Activated CD8-positive, alpha-beta memory T cell treated with anti-CD3 and anti-CD28 coated beads for 36 hours (primary cell): ENCODE measurements around the gene GTF2A1L. TPM values are rescaled to one million over a fixed set of nuclear protein-coding genes. Genes with fewer than 3 reads are reported as not detected.
"Not testable (repeated sequence)": the region's sequence is repeated elsewhere in the genome, so short reads cannot be mapped to it uniquely, and the experiment has no call there.

Experiments
- CTCF ChIA-PET: fragments of 350-600 bp; sonication (Branson Sonifier 250); formaldehyde crosslinking; loops from one replicate; lab custom pipeline; 2021; ENCODE audit warnings: antibody characterized with exemption; lab: Charles Lee
- POLR2A ChIA-PET: fragments of 350-600 bp; sonication (Branson Sonifier 250); formaldehyde crosslinking; loops from one replicate; lab custom pipeline; 2021; ENCODE audit warnings: antibody characterized with exemption; lab: Charles Lee
- total RNA-seq, 2 experiments: library from RNA; stranded (reverse); gene quantifications; one replicate each; pipeline ENCODE4 v1.2.3, GENCODE V29; 2021

GTF2A1L gene
- not detected for total RNA-seq

DNA sequence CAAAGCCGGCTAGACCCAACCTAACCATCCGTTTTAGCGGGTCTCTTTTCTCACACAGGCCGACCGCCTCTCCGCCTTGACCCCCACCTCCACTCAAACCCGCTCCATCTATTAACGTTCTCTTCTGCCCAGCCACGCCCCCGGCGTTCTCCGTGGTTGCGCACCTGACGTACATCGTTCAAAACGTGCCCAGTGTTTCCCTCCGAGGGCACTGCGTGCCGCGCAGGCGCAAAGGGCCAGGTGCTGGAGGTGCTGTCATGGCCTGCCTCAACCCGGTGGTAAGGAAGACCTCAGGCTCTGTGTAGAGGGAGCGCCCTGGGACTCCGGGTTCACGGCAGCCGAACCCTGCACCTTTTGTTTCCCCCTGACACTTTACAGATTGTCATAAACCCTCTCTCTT is at the start of gene GTF2A1L:
Gene GTF2A1L (plus strand): TSS at position 239 of the 400 bp plus-strand sequence. CDS start 19 bp downstream, at position 258.
- CTCF ChIA-PET: no interaction called here
- POLR2A ChIA-PET: no interaction called here

DNA sequence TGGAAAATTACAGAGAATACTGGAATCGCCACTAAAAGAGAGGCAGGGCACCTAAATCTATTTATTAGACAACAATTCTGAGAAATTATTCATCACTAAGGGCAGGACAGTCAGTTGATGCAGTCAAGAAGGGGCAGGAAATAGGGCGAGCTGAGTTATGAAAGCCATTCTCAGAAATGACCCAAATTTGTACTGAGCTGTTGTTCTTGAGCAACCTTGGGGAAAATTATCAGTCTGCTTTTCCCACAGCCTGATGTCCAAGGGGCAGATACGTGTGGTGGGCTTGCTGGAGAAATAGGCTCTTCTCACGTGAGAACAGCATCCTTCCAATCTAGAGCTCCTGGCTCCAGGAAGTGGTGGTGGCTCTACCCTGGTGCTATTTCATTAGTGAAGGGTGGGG is 49.1 kb upstream of the GTF2A1L start:
- CTCF ChIA-PET: no interaction called here
- POLR2A ChIA-PET: no interaction called here

DNA sequence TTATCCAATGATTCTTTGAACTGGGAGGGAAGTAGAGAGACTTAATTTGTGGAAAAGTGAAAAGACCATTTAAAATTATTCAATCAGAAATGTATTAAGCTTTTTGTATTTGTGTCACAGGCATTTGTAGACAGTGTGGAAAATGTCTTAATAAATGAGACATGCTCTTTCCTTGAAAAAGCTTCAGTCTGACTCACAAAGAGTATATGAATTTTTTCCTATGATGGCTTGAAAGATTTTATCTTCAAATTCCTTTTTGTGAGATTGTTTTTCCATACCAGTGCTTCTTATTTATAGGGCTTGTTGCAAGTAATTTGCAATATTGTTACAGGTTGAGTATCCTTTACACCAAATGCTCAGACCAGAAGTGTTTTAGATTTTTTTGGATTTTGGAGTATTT is 48.2 kb upstream of the GTF2A1L start:
- ChIA-PET POLR2A (no interaction called here), CTCF (no interaction called here)

DNA sequence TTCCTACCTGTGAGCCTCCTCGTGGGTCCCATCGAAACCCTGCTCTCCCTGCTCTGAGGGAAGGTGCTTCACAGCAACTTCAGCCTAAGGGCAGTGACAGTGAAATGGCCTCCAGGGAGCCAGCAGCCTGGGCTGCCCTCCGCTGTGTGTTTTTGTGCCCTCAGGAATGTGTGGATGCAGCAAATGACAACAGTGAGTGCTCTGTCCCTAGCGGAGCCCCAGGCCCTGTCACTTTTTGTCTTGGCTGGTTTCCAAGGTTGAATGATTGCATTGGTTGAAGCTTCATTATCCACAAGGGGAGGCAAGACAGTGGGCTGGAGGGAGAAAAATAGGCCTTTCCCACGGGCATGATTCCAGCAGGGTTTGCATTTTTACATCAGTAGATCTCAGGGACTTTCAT is 44.8 kb upstream of the GTF2A1L start:
- ChIA-PET POLR2A (no interaction called here), CTCF (interaction anchor here (0.6 kb wide), 1 partner anchor 30 kb away, joined by 6 read pairs; no protein-coding TSS in a partner anchor)

GRCh38 chr2:48574353-48575287 is 43.0 kb upstream of the GTF2A1L start:
- ChIA-PET CTCF (no interaction called here), POLR2A (no interaction called here)

- ChIA-PET CTCF (no interaction called here), POLR2A (no interaction called here)
Observed at GRCh38 chr2:48578313-48578712, 39.3 kb upstream of the GTF2A1L start.

GRCh38 chr2:48583961-48584360 is 33.7 kb upstream of the GTF2A1L start:
- ChIA-PET CTCF (interaction anchor here (0.8 kb wide), 1 partner anchor 16 kb away, joined by 4 read pairs; no protein-coding TSS in a partner anchor), POLR2A (no interaction called here)

DNA sequence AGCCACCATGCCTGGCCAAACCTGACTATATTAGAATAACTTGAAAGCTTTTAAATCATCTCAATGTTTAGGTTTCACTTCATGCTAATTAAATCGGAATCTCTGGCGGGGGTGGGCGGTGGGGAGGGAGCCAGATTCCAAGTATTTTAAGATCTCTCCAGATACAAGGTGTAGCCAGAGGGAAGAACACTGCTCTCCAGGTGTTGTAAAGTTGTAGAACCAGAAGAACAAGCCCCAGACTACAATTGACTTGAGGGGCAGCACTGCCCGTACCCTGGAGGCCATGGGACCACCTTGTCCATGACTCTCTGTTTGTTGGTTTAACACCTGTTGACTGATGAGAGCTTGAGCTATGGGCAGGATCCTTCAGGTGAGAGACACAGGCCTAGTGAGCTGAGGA is 33.1 kb upstream of the GTF2A1L start:
- POLR2A ChIA-PET: no interaction called here
- CTCF ChIA-PET: no interaction called here

GRCh38 chr2:48586433-48586832 is 31.2 kb upstream of the GTF2A1L start:
- ChIA-PET POLR2A (no interaction called here), CTCF (no interaction called here)

DNA sequence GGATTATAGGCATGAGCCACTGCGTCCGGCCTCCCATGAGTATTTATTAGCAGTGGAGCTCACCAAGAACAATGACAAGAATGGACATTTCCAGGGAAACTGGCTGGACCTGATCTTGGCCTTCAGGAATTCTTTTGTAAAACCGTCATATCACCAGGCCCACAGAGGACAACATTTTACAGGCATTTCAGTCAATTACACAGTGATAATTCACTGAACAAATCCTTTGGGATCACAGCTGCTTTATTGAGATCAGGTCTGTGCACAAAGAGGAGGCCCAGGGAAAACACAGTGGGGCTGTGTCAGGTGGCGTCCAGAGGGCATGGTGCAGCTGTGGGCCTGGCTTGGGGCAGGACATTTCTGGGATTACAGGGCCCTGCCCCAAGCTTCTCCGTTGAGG is 30.1 kb upstream of the GTF2A1L start:
- POLR2A ChIA-PET: no interaction called here

DNA sequence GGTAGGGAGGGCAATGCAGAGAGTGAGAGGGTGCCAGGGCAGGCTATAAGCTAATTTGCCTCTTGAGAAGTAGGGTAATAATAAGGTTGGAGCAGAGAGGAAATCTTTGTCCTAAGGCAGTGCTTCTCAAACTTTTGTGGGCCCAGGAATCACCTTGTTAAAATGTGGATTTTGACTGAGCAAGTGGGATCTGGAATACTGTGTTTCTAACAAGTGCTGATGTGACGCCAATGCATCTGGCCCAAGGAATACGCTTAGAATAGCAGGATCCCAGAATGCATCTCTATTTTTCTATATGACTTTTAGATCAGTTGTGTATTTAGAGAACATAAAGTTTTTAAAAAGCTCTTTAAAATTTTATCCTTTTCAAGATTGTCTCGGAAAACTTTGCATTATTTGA is 29.7 kb upstream of the GTF2A1L start:
- POLR2A ChIA-PET: no interaction called here
- CTCF ChIA-PET: interaction anchor here (0.7 kb wide), 1 partner anchor 12 kb away, joined by 3 read pairs; no protein-coding TSS in a partner anchor

More for the DNA sequence above, 30.1 kb upstream of the GTF2A1L start:
- CTCF ChIA-PET: no interaction called here

GRCh38 chr2:48588745-48589144 is 28.9 kb upstream of the GTF2A1L start:
- CTCF ChIA-PET: interaction anchor here (0.7 kb wide), 1 partner anchor 12 kb away, joined by 3 read pairs; no protein-coding TSS in a partner anchor
- POLR2A ChIA-PET: interaction anchor here (0.5 kb wide), 1 partner anchor 65 kb away, joined by 12 read pairs; no protein-coding TSS in a partner anchor

- ChIA-PET CTCF (no interaction called here), POLR2A (interaction anchor here (0.5 kb wide), 1 partner anchor 65 kb away, joined by 12 read pairs; no protein-coding TSS in a partner anchor)
Observed at GRCh38 chr2:48589170-48589767, 28.4 kb upstream of the GTF2A1L start.

DNA sequence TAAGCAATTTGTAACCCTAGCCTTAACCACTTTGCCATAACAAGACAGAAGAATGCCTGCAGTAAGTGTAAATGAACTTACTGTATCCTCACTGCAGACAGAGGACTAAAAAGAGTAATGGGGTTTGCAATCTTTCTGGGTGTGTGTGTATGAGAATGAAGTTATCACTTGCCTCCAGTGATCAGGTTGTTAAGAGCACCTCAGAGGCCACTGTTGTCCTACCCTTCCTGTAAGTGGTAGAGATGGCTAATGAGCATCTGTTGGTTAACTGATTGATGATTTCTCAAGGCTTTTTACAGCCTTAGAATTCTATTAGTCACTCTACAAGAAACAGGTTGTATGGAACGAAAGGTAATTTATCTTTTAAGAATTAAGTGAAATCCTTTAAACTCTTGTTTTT is 27.6 kb upstream of the GTF2A1L start:
- CTCF ChIA-PET: no interaction called here
- POLR2A ChIA-PET: no interaction called here

- CTCF ChIA-PET: no interaction called here
- POLR2A ChIA-PET: no interaction called here
Observed at GRCh38 chr2:48592067-48592466, 25.6 kb upstream of the GTF2A1L start.

DNA sequence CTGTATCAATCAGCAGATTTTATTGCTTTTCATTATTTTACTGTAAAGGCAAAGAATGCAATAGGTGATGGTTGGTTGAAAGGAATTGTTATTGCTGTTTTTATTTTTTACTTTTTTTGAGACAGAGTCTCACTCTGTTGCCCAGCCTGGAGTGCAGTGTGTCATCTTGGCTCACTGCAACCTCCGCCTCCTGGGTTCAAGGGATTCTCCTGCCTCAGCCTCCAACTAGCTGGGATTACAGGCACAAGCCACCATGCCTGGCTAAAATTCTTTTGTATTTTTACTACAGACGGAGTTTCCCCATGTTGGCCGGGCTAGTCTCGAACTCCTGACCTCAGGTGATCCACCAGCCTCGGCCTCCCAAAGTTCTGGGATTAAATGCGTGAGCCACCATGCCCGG is 20.9 kb upstream of the GTF2A1L start:
- CTCF ChIA-PET, POLR2A ChIA-PET: not testable (repeated sequence)

GRCh38 chr2:48597492-48597891 is 20.2 kb upstream of the GTF2A1L start:
- POLR2A ChIA-PET: no interaction called here
- CTCF ChIA-PET: no interaction called here

GRCh38 chr2:48600204-48600813 is 17.3 kb upstream of the GTF2A1L start:
- ChIA-PET POLR2A (no interaction called here), CTCF (interaction anchor here (0.8 to 1.5 kb wide), 3 partner anchors 9 to 17 kb away, joined by 3 to 4 read pairs (median 3); no protein-coding TSS in a partner anchor)

- ChIA-PET CTCF (interaction anchor here (1.4 kb wide), 1 partner anchor 12 kb away, joined by 3 read pairs; no protein-coding TSS in a partner anchor), POLR2A (no interaction called here)
Observed at GRCh38 chr2:48600917-48601316, 16.7 kb upstream of the GTF2A1L start.

- POLR2A ChIA-PET: no interaction called here
- CTCF ChIA-PET: interaction anchor here (1.4 kb wide), 1 partner anchor 13 kb away, joined by 3 read pairs; no protein-coding TSS in a partner anchor
Observed at GRCh38 chr2:48601349-48601748, 16.3 kb upstream of the GTF2A1L start.
